Measurements from ENCODE around the gene PLXDC2. TPM values are rescaled to one million over a fixed set of nuclear protein-coding genes. Genes with fewer than 3 reads are reported as not detected.

Gene PLXDC2
- total RNA-seq, 1 donor from 2014 or later = 0.16 TPM

DNA sequence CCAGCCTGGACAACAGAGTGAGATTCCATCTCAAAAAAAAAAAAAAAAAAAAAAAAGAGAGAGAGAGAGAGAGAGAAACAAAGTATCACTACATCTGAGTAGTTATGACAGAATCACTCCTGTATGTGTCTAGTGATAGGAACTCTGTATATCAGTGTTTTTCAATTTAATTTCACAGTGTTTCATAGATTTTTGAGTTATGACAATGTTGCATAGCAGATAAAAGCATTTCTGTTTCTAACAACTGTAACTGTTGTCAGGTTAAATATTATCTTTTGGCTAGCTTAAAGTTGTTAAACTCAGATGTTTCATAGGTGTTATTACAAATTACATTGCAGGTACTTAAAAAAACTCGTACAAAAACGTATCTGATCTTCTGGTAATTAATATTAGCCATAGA is 60.3 kb downstream of the PLXDC2 start:
- ChIA-PET CTCF (no interaction called here), POLR2A (no interaction called here)
- intact Hi-C loops (cut with micrococcal nuclease) = no loop called here
- Mint-ChIP-seq H3K4me3 (no peak overlapping the region), H3K27me3 (no peaks in the 10 kb centered on the region), H3K9me3 (peaks cover 3% of the 10 kb centered on the region), H3K4me1 (no peaks in the 10 kb centered on the region), H3K27ac (no peak overlapping the region), H3K36me3 (ENCODE audit: low read depth) (no peaks in the 10 kb centered on the region)
- TF ChIP-seq, protein P1, sequence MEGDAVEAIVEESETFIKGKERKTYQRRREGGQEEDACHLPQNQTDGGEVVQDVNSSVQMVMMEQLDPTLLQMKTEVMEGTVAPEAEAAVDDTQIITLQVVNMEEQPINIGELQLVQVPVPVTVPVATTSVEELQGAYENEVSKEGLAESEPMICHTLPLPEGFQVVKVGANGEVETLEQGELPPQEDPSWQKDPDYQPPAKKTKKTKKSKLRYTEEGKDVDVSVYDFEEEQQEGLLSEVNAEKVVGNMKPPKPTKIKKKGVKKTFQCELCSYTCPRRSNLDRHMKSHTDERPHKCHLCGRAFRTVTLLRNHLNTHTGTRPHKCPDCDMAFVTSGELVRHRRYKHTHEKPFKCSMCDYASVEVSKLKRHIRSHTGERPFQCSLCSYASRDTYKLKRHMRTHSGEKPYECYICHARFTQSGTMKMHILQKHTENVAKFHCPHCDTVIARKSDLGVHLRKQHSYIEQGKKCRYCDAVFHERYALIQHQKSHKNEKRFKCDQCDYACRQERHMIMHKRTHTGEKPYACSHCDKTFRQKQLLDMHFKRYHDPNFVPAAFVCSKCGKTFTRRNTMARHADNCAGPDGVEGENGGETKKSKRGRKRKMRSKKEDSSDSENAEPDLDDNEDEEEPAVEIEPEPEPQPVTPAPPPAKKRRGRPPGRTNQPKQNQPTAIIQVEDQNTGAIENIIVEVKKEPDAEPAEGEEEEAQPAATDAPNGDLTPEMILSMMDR (IDR thresholded peaks at IDR 0.05) = no peak
- DNase-seq = no peak
- no peak for ATAC-seq (ENCODE audit: low read depth)

GRCh38 chr10:19877466-19878255 is 61.4 kb downstream of the PLXDC2 start:
- POLR2A ChIA-PET = no interaction called here
- H3K9me3 Mint-ChIP-seq = peaks cover 3% of the 10 kb centered on the region
- no peak overlapping the region for H3K4me3 Mint-ChIP-seq
- intact Hi-C loops (cut with micrococcal nuclease) = no loop called here
- no peak for ATAC-seq (ENCODE audit: low read depth)
- DNase-seq = no peak
- no peaks in the 10 kb centered on the region for H3K36me3 Mint-ChIP-seq (ENCODE audit: low read depth)
- H3K4me1 Mint-ChIP-seq = no peaks in the 10 kb centered on the region
- H3K27me3 Mint-ChIP-seq = no peaks in the 10 kb centered on the region
- no peak overlapping the region for H3K27ac Mint-ChIP-seq
- CTCF ChIA-PET = no interaction called here
- TF ChIP-seq, protein P1 (IDR thresholded peaks at IDR 0.05) = no peak

DNA sequence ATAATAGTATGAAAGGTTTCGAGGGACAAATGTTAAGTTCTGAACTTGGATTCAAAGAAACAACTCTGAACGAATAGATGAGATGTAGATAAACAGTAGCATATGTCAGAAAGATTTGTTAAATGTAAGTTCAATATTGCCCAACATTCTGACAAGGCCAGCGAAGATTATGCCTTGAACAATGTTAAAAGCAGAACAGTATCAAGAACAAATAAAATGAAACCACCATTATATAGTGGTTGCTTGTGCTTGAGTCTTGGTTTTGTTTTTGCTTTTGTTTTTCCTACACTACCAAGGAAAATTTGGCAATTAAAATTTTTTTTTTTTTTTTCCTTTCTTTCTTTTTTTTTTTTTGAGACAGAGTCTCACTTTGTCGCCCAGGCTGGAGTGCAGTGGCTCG is 66.4 kb downstream of the PLXDC2 start:
- peaks cover 3% of the 10 kb centered on the region for H3K9me3 Mint-ChIP-seq
- intact Hi-C loops (cut with micrococcal nuclease) = no loop called here
- no peaks in the 10 kb centered on the region for H3K27me3 Mint-ChIP-seq
- H3K4me1 Mint-ChIP-seq = no peaks in the 10 kb centered on the region
- H3K36me3 Mint-ChIP-seq (ENCODE audit: low read depth) = no peaks in the 10 kb centered on the region
- H3K27ac Mint-ChIP-seq = no peak overlapping the region
- CTCF ChIA-PET = no interaction called here
- DNase-seq = no peak
- TF ChIP-seq, protein P1 (IDR thresholded peaks at IDR 0.05) = no peak
- ATAC-seq (ENCODE audit: low read depth) = no peak
- H3K4me3 Mint-ChIP-seq = no peak overlapping the region
- POLR2A ChIA-PET = no interaction called here

- Mint-ChIP-seq H3K36me3 (ENCODE audit: low read depth) (no peaks in the 10 kb centered on the region), H3K4me3 (no peak overlapping the region), H3K27ac (no peak overlapping the region), H3K9me3 (no peaks in the 10 kb centered on the region), H3K4me1 (no peaks in the 10 kb centered on the region), H3K27me3 (no peaks in the 10 kb centered on the region)
- POLR2A ChIA-PET = no interaction called here
- TF ChIP-seq, protein P1 (IDR thresholded peaks at IDR 0.05) = no peak
- intact Hi-C loops (cut with micrococcal nuclease) = no loop called here
- CTCF ChIA-PET = no interaction called here
- ATAC-seq (ENCODE audit: low read depth) (no peak), DNase-seq (no peak)
Measured at GRCh38 chr10:19888061-19888660, 71.9 kb downstream of the PLXDC2 start.

DNA sequence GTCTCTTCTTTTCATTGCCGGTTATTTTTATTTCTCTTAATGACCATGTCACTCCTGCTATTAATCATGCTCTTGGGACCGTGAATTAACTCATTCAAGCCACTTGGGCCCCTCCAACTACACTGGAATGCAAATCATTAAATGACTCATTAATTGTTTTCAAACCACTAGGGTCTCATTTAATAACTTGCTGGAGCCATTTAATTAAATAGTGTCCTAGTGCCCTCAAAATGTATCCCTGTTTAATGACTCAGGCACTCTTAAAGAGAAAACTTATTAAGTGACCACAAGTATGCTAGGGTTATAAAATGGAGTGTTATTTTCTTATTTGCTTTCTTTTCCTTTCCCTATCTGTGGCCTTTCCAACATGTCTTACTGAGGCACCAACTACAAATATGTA is 73.0 kb downstream of the PLXDC2 start:
- POLR2A ChIA-PET = no interaction called here
- TF ChIP-seq, protein P1 (IDR thresholded peaks at IDR 0.05) = no peak
- Mint-ChIP-seq H3K36me3 (ENCODE audit: low read depth) (no peaks in the 10 kb centered on the region), H3K27me3 (no peaks in the 10 kb centered on the region), H3K4me1 (no peaks in the 10 kb centered on the region), H3K4me3 (no peak overlapping the region), H3K27ac (no peak overlapping the region), H3K9me3 (no peaks in the 10 kb centered on the region)
- ATAC-seq (ENCODE audit: low read depth) (no peak), DNase-seq (no peak)
- intact Hi-C loops (cut with micrococcal nuclease) = no loop called here
- CTCF ChIA-PET = no interaction called here

Measured in activated B cell treated with CpG ODN at 0.5 μM for 24 hours (primary cell).